Measurements from ENCODE around the gene MYBBP1A.
A peak's percentile ranks its signal among the peaks of the same experiment; 100 is the strongest.

Gene MYBBP1A

DNA sequence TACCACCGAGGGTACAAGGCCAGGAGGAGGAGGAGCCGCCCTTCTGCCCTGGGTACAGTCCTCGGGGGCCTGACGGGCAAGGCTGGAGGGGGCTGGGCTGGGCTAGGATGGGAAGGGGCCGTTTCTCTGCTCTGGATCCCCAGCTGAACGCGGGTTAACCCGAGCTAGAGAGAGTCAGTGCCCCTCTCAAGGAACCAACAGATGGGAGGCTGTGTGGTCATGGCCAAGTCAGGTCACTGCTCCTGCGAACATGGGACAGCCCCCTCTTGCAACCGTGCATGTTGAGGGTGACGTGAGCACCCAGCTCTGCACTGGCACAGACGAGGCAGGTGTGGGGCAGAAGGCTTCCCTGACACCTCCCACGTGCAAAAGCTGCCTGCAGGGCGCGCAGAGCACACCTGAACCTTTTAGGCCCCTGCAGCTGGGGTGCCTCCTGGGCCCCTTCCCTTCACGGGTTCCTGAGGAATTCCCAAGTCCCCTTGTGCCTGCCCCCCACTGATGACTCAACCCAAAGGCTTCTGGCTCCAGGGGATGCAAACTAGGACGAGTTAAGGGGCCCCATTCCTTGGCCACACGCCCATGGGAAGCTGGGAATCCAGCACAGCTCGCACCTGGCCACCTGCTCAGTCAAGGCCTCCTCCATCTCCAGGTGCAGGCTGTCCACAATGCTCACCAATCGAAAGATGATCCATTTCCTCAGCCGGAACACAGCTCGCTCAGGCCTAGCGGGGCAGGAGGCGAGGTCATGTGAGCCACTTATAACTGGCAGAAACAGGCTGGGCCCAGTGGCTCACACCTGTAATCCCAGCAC, 6.3 kb downstream of the MYBBP1A start:
- no peak for DNase-seq

DNA sequence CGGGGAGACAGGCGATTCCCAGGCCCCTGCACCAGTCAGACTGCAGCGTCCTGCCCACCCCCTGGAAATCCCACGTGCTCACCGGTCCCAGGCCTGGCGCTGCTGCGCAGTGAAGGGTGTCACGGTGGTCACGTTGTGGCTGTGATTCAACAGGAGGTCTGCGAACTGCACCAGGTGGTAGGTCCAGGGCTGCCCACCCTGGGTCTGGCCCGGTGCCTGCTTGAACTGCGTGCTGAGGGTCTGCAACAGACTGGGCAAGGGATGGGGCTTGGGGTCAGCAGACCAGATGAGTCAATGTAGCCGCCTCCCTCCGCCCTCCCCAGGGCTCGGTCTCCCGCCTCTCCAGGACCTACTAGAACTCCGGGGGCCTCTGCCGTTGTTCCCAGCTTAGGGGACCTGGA, 7.1 kb downstream of the MYBBP1A start:
- no peak for DNase-seq

DNA sequence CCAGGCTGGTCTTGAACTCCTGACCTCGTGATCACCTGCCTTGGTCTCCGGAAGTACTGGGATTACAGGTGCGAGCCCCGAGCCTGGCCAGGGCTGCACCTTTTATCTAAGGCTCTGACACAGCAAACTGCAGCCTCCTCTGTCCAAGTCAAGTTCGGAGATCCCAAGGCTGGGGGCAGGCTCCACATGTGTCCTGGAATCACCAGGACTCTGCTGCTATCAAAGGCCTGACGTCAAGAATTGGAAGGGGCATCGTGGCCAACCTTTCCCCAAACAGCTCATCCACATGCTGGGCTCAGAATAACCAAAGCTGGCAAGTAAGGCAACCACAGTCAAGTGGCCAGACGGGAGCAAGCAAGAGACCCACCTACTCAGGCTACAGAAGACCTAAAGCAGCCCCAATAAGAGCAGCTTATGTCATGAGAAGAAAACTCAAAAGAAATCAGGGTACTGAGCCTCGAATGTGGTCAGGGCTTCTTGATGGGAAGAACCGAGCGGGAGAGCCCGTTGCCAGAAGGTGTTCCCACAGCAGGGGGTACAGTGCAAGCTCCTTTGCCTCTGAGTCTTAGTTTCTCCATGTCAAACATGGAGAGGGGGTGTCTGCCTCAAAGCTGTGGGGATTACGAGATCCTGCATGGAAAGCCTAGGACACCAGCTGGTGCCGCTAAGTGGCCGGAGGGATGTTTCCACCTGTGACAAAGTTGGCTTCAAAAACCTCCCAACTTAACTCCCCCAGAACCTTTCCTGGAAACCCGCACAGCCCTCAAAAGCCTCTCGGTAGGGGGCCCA, 7.9 kb downstream of the MYBBP1A start:
- no peak for DNase-seq

- no peak for DNase-seq
These were observed 9.8 kb downstream of the MYBBP1A start for GRCh38 chr17:4545217-4545951.

DNA sequence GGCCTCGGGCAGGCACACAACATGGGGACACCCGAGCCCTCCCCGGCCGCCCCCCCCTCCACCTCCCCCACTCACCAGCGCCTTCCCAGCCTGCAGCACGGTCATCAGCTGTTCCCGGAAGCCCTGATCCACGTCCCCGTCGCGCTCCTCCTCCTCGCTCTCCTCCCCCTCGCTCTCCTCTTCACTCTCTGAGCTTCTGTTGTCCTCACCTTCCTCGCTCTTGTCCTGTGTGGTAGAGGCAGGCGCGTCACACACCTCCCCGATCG, 10.3 kb downstream of the MYBBP1A start:
- no peak for DNase-seq

GRCh38 chr17:4544135-4544950, 10.8 kb downstream of the MYBBP1A start:
- no peak for DNase-seq

- DNase-seq, result no peak
These were observed 11.6 kb downstream of the MYBBP1A start for GRCh38 chr17:4543557-4544026.

- DNase-seq, result no peak
These were observed 12.4 kb downstream of the MYBBP1A start for GRCh38 chr17:4542726-4543191.

- DNase-seq, result no peak
These were observed 13.0 kb downstream of the MYBBP1A start for GRCh38 chr17:4542003-4542725.

DNA sequence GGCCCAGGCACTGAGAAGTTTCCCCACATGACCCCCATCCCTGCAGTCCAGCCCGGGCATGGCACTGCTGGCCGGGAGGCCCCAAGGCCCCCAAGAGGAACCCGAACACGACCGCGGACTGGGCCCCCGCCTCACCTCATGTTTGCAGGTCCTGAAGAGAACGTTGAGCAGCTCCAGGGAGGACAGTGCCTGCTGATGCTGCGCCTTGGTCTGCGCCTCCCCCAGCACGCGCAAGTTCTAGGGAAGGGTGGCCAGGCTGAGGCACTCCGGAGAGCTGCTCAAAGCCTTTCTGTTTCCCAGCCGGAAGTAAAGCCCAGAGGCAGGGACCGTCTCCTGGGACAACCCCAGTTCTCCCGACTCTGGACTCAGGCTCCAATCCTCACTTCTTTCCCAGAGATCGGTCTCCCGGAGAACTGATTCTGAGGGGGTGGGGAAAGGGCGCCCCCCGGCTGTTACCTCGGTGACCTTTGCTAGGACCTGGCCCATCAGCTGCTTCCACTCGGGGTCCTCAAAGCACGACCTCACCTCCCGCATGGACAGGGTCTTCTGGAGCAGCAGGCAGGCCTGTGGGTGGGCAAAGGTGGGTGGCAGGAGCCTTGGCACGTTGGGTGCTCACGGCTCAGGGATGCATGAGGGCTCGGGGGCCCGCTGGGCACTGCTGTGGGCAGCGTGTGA, 13.7 kb downstream of the MYBBP1A start:
- DNase-seq, result no peak

- no peak for DNase-seq
These were observed 14.4 kb downstream of the MYBBP1A start for GRCh38 chr17:4540687-4541327.

DNA sequence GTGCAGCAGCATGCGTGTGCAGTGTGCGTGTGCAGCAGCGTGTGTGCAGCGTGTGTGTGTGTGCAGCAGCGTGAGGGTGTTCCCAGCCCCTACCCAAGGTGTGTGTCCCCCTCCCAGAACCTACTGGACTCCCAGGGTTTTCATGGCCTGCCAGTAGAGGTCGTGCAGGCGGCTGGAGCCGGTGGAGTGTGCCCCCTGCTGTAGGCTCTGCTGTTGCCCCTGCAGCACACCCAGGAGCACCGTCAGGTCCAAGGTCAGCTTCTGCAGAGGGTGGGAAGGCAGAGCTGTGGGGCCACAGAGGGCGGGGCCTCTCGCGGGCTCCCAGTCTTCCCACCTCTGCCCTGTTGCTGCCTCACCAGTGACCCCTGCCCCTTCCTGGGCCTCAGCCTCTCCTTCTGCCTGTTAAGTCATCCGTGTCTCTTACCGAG, 14.9 kb downstream of the MYBBP1A start:
- peak; percentile 59 for DNase-seq

GRCh38 chr17:4539576-4540223, 15.5 kb downstream of the MYBBP1A start:
- DNase-seq, result no peak

DNA sequence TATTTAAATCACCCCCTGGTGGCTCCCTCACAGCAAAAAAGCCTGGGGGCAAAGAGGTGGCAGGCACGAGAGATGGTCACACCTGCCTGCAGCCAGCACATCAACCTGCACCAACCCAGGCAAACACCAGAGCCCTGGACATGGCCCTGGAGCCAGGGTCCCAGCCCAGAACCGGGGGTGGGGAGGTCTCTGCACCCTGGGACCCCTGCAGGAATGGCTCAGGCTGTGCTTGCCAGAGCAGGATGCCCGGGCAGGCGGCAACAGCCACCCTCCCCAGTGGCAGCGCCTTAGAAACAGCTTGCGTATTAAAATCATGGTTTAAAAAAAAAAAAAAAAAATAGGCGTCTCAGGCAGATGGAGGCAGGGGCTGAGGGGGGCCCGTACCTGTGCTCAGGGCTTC, 16.2 kb downstream of the MYBBP1A start:
- no peak for DNase-seq

DNA sequence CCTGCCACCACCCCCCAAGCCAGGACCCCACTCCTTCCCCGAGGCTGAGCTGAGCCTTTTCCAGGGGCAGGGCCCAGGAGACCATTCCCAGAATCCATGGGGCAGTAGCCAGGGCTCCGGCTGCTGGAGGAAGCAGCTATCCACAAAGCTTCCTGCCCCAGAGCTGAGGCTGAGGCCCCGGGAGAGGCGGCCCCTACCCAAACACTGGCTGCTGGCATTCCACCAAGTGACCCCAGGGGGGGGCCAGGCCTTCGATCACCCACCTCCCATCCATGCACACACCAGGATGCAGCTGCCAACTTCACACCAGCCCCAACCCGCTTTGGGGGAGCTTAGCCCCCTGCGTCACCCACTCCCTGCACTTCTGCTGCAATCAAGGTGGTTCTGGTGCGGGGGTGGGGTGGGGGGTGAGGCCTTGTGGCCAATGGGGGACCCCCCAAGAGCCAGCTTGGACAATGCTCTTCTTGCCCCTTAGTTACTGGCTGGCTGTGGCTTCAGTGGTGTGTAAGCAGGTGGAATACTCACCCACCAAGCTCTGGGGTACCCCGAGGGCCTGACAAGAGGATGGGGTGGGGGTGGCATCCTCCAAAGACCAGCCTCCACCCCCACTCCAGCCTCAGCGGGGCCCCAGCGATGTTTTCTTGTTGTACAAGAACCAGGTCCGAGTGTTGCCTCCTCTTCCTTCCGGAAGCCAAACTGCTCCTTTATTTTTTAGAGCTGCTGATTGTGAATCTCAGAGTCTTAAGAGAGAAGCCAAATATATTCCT, 16.8 kb downstream of the MYBBP1A start:
- no peak for DNase-seq

GRCh38 chr17:4537451-4538235, 17.5 kb downstream of the MYBBP1A start:
- DNase-seq, result no peak

DNA sequence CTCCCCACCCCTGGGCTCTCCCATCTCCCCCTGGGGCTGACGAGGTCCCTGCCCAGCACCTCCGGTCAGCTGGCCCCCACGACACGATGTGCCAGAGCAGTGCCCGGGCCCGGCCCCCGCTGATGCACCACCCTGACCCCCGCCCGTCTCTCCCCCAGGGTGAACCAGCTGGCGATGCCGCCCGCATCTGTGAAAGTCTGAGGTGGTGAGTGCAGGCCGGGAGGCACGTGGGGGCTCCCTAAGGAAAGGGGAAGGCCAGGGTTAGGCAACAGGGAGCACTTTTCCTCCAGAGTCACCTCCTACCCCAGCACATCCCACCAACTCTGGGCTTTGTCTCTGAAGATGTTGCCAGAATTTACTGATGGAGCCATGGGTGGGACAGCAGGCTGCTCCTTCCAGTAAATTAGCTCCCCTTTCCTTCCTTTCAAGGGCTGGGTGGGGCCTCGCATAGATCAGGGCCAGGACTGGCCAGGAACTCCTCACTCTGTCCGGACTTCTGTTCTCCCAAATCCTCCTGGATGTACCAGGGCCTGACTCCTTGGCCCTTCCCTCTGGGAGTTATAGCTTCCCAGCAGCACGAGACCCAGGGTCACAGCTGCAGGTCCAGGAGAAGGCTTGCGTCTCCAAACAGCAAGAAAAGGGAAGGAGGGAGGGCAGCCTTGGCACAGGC, 18.3 kb downstream of the MYBBP1A start:
- no peak for DNase-seq

DNA sequence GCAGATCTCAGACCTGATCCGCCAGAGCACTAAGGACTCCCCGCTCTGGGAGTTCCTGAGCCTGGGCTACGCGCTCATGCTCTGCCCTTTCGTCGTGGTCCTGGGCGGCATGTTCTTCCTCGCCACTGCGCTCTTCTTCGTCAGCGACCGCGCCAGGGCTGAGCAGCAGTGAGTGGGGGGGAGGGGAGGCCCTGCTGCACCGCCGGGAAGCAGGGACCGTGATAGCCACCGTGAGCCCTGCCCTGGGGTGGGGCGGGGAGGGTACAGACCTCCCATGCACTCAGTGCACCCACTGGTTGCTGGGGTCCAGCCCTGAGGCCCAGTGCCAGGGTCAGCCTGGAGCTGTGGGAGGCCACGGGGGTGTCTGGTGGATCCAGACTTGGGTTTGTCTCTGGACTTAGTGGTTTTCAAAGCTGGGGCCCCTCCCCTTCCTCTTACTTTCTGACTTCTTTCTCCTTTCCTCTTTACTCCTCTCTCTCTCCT, 18.9 kb downstream of the MYBBP1A start:
- peak; percentile 41 for DNase-seq
